Activated CD4-positive, alpha-beta T cell treated with anti-CD3 and anti-CD28 coated beads, Interleukin-2, amount 50 U/mL, for 48 hours (primary cell): ENCODE measurements around the gene NDUFB11.
A peak's percentile ranks its signal among the peaks of the same experiment; 100 is the strongest.

Experiments used
- DNase-seq, 2 experiments: peaks; one replicate each; pipeline ENCODE4 v3.0.0-alpha.2; 2020

Gene NDUFB11

GRCh38 chrX:47144626-47145394 is at the start of gene NDUFB11, which contains the start of gene RBM10:
NDUFB11 (minus strand) TSS chrX:47144702; CDS start chrX:47144679, 23 bp downstream.
RBM10 (plus strand) TSS chrX:47145221; CDS start chrX:47147482, 2,261 bp downstream.
- peak; percentile 89 to 91 for DNase-seq

- peak; percentile 89 to 92 for DNase-seq
Measured at GRCh38 chrX:47193475-47194193, 49.1 kb upstream of the NDUFB11 start, which contains the start of gene UBA1. UBA1 (plus strand) TSS chrX:47193829; CDS start chrX:47198803, 4,974 bp downstream.

- no peak for DNase-seq
Measured at GRCh38 chrX:47191806-47192401, 47.4 kb upstream of the NDUFB11 start.

GRCh38 chrX:47191331-47191730 is 46.8 kb upstream of the NDUFB11 start:
- peak; percentile 37 to 52 for DNase-seq

GRCh38 chrX:47190445-47191269 is 46.2 kb upstream of the NDUFB11 start:
- DNase-seq, result peak; percentile 79 to 85

- DNase-seq, result no peak
Measured at GRCh38 chrX:47189906-47190305, 45.4 kb upstream of the NDUFB11 start.

GRCh38 chrX:47187106-47187677 is 42.7 kb upstream of the NDUFB11 start:
- no peak for DNase-seq

- no peak for DNase-seq
Measured at GRCh38 chrX:47186096-47186740, 41.7 kb upstream of the NDUFB11 start.

- no peak for DNase-seq
Measured at GRCh38 chrX:47185241-47185640, 40.7 kb upstream of the NDUFB11 start.

- no peak for DNase-seq
Measured at GRCh38 chrX:47184486-47184885, 40.0 kb upstream of the NDUFB11 start.

GRCh38 chrX:47182106-47182700 is 37.7 kb upstream of the NDUFB11 start:
- DNase-seq, result no peak

- DNase-seq, result no peak
Measured at GRCh38 chrX:47181301-47181700, 36.8 kb upstream of the NDUFB11 start.

- DNase-seq, result no peak
Measured at GRCh38 chrX:47180346-47180745, 35.8 kb upstream of the NDUFB11 start.

- no peak for DNase-seq
Measured at GRCh38 chrX:47179928-47180255, 35.4 kb upstream of the NDUFB11 start.

GRCh38 chrX:47179221-47179927 is 34.9 kb upstream of the NDUFB11 start:
- DNase-seq, result no peak

- no peak for DNase-seq
Measured at GRCh38 chrX:47178337-47178736, 33.8 kb upstream of the NDUFB11 start.

- DNase-seq, result no peak
Measured at GRCh38 chrX:47177079-47177478, 32.6 kb upstream of the NDUFB11 start.

- no peak for DNase-seq
Measured at GRCh38 chrX:47176101-47176740, 31.7 kb upstream of the NDUFB11 start.

GRCh38 chrX:47175588-47175980 is 31.1 kb upstream of the NDUFB11 start:
- DNase-seq, result no peak
